GM23248 (cell line): ENCODE results near the gene INO80E. TPM values are rescaled to one million over a fixed set of nuclear protein-coding genes. Genes with fewer than 3 reads are reported as not detected.

Experiments
- DNase-seq: peaks from one replicate; pipeline ENCODE4 v3.0.0-alpha.2; 2015
- H2AFZ ChIP-seq: fragments of 200-600 bp; sonication (generic); 2 replicates; pipeline ENCODE4 v1.6.1; 2016; ENCODE audit warnings: antibody characterized with exemption
- H3F3A ChIP-seq: fragments of 200-600 bp; sonication (generic); 2 replicates; pipeline ENCODE4 v1.6.1; 2016; ENCODE audit warnings: mild to moderate bottlenecking, antibody characterized with exemption, mixed run types; ENCODE audit not compliant: insufficient read depth
- H3K27ac ChIP-seq: fragments of 200-600 bp; sonication (generic); 2 replicates; pipeline ENCODE4 v1.5.1; 2016; ENCODE audit warnings: mild to moderate bottlenecking
- H3K27me3 ChIP-seq: fragments of 200-600 bp; sonication (generic); replicated peaks from 2 replicates; pipeline ENCODE4 v1.6.1; 2016; ENCODE audit warnings: mild to moderate bottlenecking; ENCODE audit not compliant: insufficient read depth
- H3K36me3 ChIP-seq: fragments of 200-600 bp; sonication (generic); 2 replicates; pipeline ENCODE4 v1.6.1; 2016; ENCODE audit warnings: low read depth, mild to moderate bottlenecking
- H3K4me1 ChIP-seq: fragments of 200-600 bp; sonication (generic); 2 replicates; pipeline ENCODE4 v1.6.1; 2016; ENCODE audit warnings: mild to moderate bottlenecking; ENCODE audit not compliant: insufficient read depth
- H3K4me2 ChIP-seq: fragments of 200-600 bp; sonication (generic); one replicate; pipeline ENCODE4 v1.6.1; 2016; ENCODE audit warnings: mild to moderate bottlenecking; ENCODE audit not compliant: unreplicated experiment
- H3K4me3 ChIP-seq: fragments of 200-600 bp; sonication (generic); 2 replicates; pipeline ENCODE4 v1.5.1; 2016; ENCODE audit warnings: mild to moderate bottlenecking
- H3K79me2 ChIP-seq: fragments of 200-600 bp; sonication (generic); 2 replicates; pipeline ENCODE4 v1.6.1; 2016; ENCODE audit warnings: mild to moderate bottlenecking; ENCODE audit not compliant: insufficient read depth
- H3K9ac ChIP-seq: fragments of 200-600 bp; sonication (generic); 2 replicates; pipeline ENCODE4 v1.6.1; 2016; ENCODE audit warnings: mild to moderate bottlenecking
- H3K9me2 ChIP-seq: fragments of 200-600 bp; sonication (generic); 2 replicates; pipeline ENCODE4 v1.6.1; 2016; ENCODE audit warnings: mixed run types, mild to moderate bottlenecking, moderate library complexity; ENCODE audit not compliant: insufficient read depth
- H3K9me3 ChIP-seq: fragments of 200-600 bp; sonication (generic); one replicate; pipeline ENCODE4 v1.6.1; 2017; ENCODE audit warnings: low read depth
- H4K20me1 ChIP-seq: fragments of 200-600 bp; sonication (generic); 2 replicates; pipeline ENCODE4 v1.6.0; 2016; ENCODE audit not compliant: insufficient read depth
- EZH2 ChIP-seq: fragments of 200-600 bp; sonication (generic); IDR thresholded peaks from 2 replicates; pipeline ENCODE4 v1.6.1; 2018; ENCODE audit warnings: antibody characterized with exemption, mild to moderate bottlenecking; ENCODE audit not compliant: insufficient read depth, poor library complexity, severe bottlenecking
- EZH2phosphoT487 ChIP-seq: fragments of 200-600 bp; sonication (generic); IDR thresholded peaks from 2 replicates; pipeline ENCODE4 v1.6.1; 2018; ENCODE audit warnings: antibody characterized with exemption, moderate library complexity, mild to moderate bottlenecking, low read depth; ENCODE audit not compliant: insufficient read depth
- WGBS, 2 experiments: methylation state at CpG; one replicate each; pipeline ENCODE4 v1.1.6; 2015 to 2017; ENCODE audit warnings: low lambda C conversion rate in 2 of 2, low coverage in 1 of 2; ENCODE audit errors: missing lambda C conversion rate in 2 of 2; 5-methylcytosine and 5-hydroxymethylcytosine counted together
- in situ Hi-C: fragments of 300-500 bp; cut with MboI; formaldehyde crosslinking; loops from 2 replicates; pipeline ENCODE4 v1.15.0; 2020
- polyA plus RNA-seq: library from polyadenylated mRNA; unstranded; fragments of >200 nt; fragmentation: Nextera tagmentation; extraction: Ambion mirVana; gene quantifications from 2 replicates; pipeline ENCODE4 v1.2.1, GENCODE V29; 2016
- total RNA-seq: library from RNA; depleted of rRNA; stranded (reverse); fragments of >200 nt; shearing (Covaris generic); gene quantifications from 2 replicates; pipeline ENCODE4 v1.2.3, GENCODE V29; 2014

Gene INO80E
- total and polyA plus RNA-seq, 2 experiments from 2014 or later: 32.3 to 51.1 TPM

- no peak overlapping the region for H3K27ac ChIP-seq
- H3K9me2 ChIP-seq: no peaks in the 10 kb centered on the region
- H3F3A ChIP-seq: peaks cover 6% of the 10 kb centered on the region; the same call in 1 of the 2 replicates
- no peak overlapping the region for H3K4me2 ChIP-seq
- WGBS, 2 experiments: 100% methylated on average over 4 to 5 of the region's 5 CpGs
- H3K9ac ChIP-seq: no peak overlapping the region
- H3K27me3 ChIP-seq: no peaks in the 10 kb centered on the region
- DNase-seq: no peak
- in situ Hi-C loops: no loop called here
- 0 out of 2 replicates have a peak, but pooled peaks cover 6% of the 10 kb centered on the region for H3K79me2 ChIP-seq
- H3K4me3 ChIP-seq: no peak overlapping the region
- peaks cover 24% of the 10 kb centered on the region; the same call in 1 of the 2 replicates for H3K36me3 ChIP-seq
- H3K9me3 ChIP-seq: no peaks in the 10 kb centered on the region
- H2AFZ ChIP-seq: no peak overlapping the region
- no peak for TF ChIP-seq EZH2
- no peak for TF ChIP-seq EZH2phosphoT487
- H4K20me1 ChIP-seq: no peaks in the 10 kb centered on the region
- no peaks in the 10 kb centered on the region for H3K4me1 ChIP-seq
Observed at GRCh38 chr16:29986931-29987330, 9.1 kb upstream of the INO80E start.

GRCh38 chr16:29987371-29988085 lies 8.5 kb upstream of the INO80E start:
- Histone ChIP-seq H3K4me3 (no peak overlapping the region), H3K27ac (no peak overlapping the region), H3K9ac (no peak overlapping the region), H3K4me1 (no peaks in the 10 kb centered on the region), H3K4me2 (no peak overlapping the region), H3K9me2 (no peaks in the 10 kb centered on the region), H3K36me3 (peaks cover 21% of the 10 kb centered on the region; the same call in 1 of the 2 replicates), H4K20me1 (no peaks in the 10 kb centered on the region), H2AFZ (no peak overlapping the region), H3K9me3 (no peaks in the 10 kb centered on the region), H3F3A (peaks cover 6% of the 10 kb centered on the region; the same call in 1 of the 2 replicates), H3K27me3 (no peaks in the 10 kb centered on the region), H3K79me2 (0 out of 2 replicates have a peak, but pooled peaks cover 6% of the 10 kb centered on the region)
- DNase-seq: no peak
- in situ Hi-C loops: no loop called here
- 97 to 99% methylated on average over 28 to 35 of the region's 35 CpGs for WGBS, 2 experiments
- TF ChIP-seq EZH2phosphoT487: no peak
- no peak for TF ChIP-seq EZH2

- H3K9me2 ChIP-seq: no peaks in the 10 kb centered on the region
- H3K79me2 ChIP-seq: 0 out of 2 replicates have a peak, but pooled peaks cover 6% of the 10 kb centered on the region
- WGBS, 2 experiments: 82 to 84% methylated on average over 17 of the region's 17 CpGs
- H3K9me3 ChIP-seq: no peaks in the 10 kb centered on the region
- no peak for DNase-seq
- H4K20me1 ChIP-seq: no peaks in the 10 kb centered on the region
- peaks cover 13% of the 10 kb centered on the region; the same call in 1 of the 2 replicates for H3F3A ChIP-seq
- H2AFZ ChIP-seq: no peak overlapping the region
- H3K36me3 ChIP-seq: peaks cover 21% of the 10 kb centered on the region; the same call in 1 of the 2 replicates
- H3K9ac ChIP-seq: no peak overlapping the region
- H3K27me3 ChIP-seq: no peaks in the 10 kb centered on the region
- no peak overlapping the region for H3K4me2 ChIP-seq
- H3K4me1 ChIP-seq: no peaks in the 10 kb centered on the region
- H3K27ac ChIP-seq: no peak overlapping the region
- in situ Hi-C loops: no loop called here
- no peak overlapping the region for H3K4me3 ChIP-seq
- no peak for TF ChIP-seq EZH2phosphoT487
- TF ChIP-seq EZH2: no peak
Observed at GRCh38 chr16:29988346-29989075, 7.5 kb upstream of the INO80E start.

- in situ Hi-C loops: no loop called here
- 91 to 92% methylated on average over 23 of the region's 23 CpGs for WGBS, 2 experiments
Observed at GRCh38 chr16:29989111-29989858, 6.8 kb upstream of the INO80E start.

More at GRCh38 chr16:29989111-29989858, 6.8 kb upstream of the INO80E start:
- Histone ChIP-seq H3K27ac (no peak overlapping the region), H3K9me2 (no peaks in the 10 kb centered on the region), H3K4me1 (peaks cover 3% of the 10 kb centered on the region), H3K36me3 (peaks cover 14% of the 10 kb centered on the region; the same call in 1 of the 2 replicates), H3K9ac (no peak overlapping the region), H3K27me3 (no peaks in the 10 kb centered on the region), H3K4me3 (no peak overlapping the region), H3K4me2 (no peak overlapping the region), H3K79me2 (0 out of 2 replicates have a peak, but pooled peaks cover 6% of the 10 kb centered on the region), H4K20me1 (no peaks in the 10 kb centered on the region), H3K9me3 (no peaks in the 10 kb centered on the region), H3F3A (peaks cover 16% of the 10 kb centered on the region), H2AFZ (no peak overlapping the region)
- TF ChIP-seq EZH2phosphoT487: no peak
- TF ChIP-seq EZH2: no peak
- DNase-seq: no peak
